ENCODE measurements around the gene CNTNAP4. TPM values are rescaled to one million over a fixed set of nuclear protein-coding genes. Genes with fewer than 3 reads are reported as not detected.

The CNTNAP4 gene
- total RNA-seq, 2 donors from 2014 or later = not detected

- ATAC-seq (no peak), DNase-seq (no peak)
- intact Hi-C loops (cut with DNase I, micrococcal nuclease) = no loop called here
Measured at GRCh38 chr16:76461836-76462235, 184.6 kb downstream of the CNTNAP4 start.

GRCh38 chr16:76464955-76465620, 187.9 kb downstream of the CNTNAP4 start:
- DNase-seq = no peak
- intact Hi-C loops (cut with DNase I, micrococcal nuclease) = no loop called here
- ATAC-seq = no peak

GRCh38 chr16:76466871-76467270, 189.7 kb downstream of the CNTNAP4 start:
- intact Hi-C loops (cut with DNase I, micrococcal nuclease) = no loop called here
- no peak for ATAC-seq

GRCh38 chr16:76474048-76474447, 196.8 kb downstream of the CNTNAP4 start:
- intact Hi-C loops (cut with DNase I, micrococcal nuclease) = no loop called here
- no peak for DNase-seq
- no peak for ATAC-seq

More at GRCh38 chr16:76466871-76467270, 189.7 kb downstream of the CNTNAP4 start:
- no peak for DNase-seq

- intact Hi-C loops (cut with DNase I, micrococcal nuclease) = no loop called here
- DNase-seq (no peak), ATAC-seq (no peak)
Measured at GRCh38 chr16:76478105-76478504, 200.9 kb downstream of the CNTNAP4 start.

GRCh38 chr16:76483307-76483909, 206.2 kb downstream of the CNTNAP4 start:
- no peak for DNase-seq
- intact Hi-C loops (cut with DNase I, micrococcal nuclease) = no loop called here
- no peak for ATAC-seq

GRCh38 chr16:76484020-76484419, 206.8 kb downstream of the CNTNAP4 start:
- no peak for ATAC-seq
- DNase-seq = no peak
- intact Hi-C loops (cut with DNase I, micrococcal nuclease) = no loop called here

- intact Hi-C loops (cut with DNase I, micrococcal nuclease) = no loop called here
- ATAC-seq (no peak), DNase-seq (no peak)
Measured at GRCh38 chr16:76486740-76487139, 209.5 kb downstream of the CNTNAP4 start.

- intact Hi-C loops (cut with DNase I, micrococcal nuclease) = no loop called here
- DNase-seq = no peak
- ATAC-seq = no peak
Measured at GRCh38 chr16:76487411-76488064, 210.3 kb downstream of the CNTNAP4 start.

GRCh38 chr16:76488065-76488417, 210.8 kb downstream of the CNTNAP4 start:
- ATAC-seq = no peak
- intact Hi-C loops (cut with DNase I, micrococcal nuclease) = no loop called here
- no peak for DNase-seq

GRCh38 chr16:76490036-76490639, 212.9 kb downstream of the CNTNAP4 start:
- intact Hi-C loops (cut with DNase I, micrococcal nuclease) = no loop called here

GRCh38 chr16:76500006-76500405, 222.8 kb downstream of the CNTNAP4 start:
- intact Hi-C loops (cut with DNase I, micrococcal nuclease) = no loop called here
- no peak for ATAC-seq
- DNase-seq = no peak

More at GRCh38 chr16:76490036-76490639, 212.9 kb downstream of the CNTNAP4 start:
- no peak for ATAC-seq
- no peak for DNase-seq

GRCh38 chr16:76502063-76502462, 224.9 kb downstream of the CNTNAP4 start:
- DNase-seq = no peak
- no peak for ATAC-seq
- intact Hi-C loops (cut with DNase I, micrococcal nuclease) = no loop called here

- intact Hi-C loops (cut with DNase I, micrococcal nuclease) = no loop called here
- DNase-seq (no peak), ATAC-seq (no peak)
Measured at GRCh38 chr16:76502555-76502954, 225.4 kb downstream of the CNTNAP4 start.

GRCh38 chr16:76503091-76503490, 225.9 kb downstream of the CNTNAP4 start:
- ATAC-seq = no peak
- intact Hi-C loops (cut with DNase I, micrococcal nuclease) = no loop called here
- no peak for DNase-seq

GRCh38 chr16:76511203-76511602, 234.0 kb downstream of the CNTNAP4 start:
- DNase-seq = no peak
- intact Hi-C loops (cut with DNase I, micrococcal nuclease) = no loop called here
- ATAC-seq = no peak

GRCh38 chr16:76518781-76519180, 241.6 kb downstream of the CNTNAP4 start:
- DNase-seq (no peak), ATAC-seq (no peak)
- intact Hi-C loops (cut with DNase I, micrococcal nuclease) = no loop called here

GRCh38 chr16:76524356-76524755, 247.2 kb downstream of the CNTNAP4 start:
- intact Hi-C loops (cut with DNase I, micrococcal nuclease) = no loop called here
- DNase-seq = no peak
- ATAC-seq = no peak

GRCh38 chr16:76524769-76525168, 247.6 kb downstream of the CNTNAP4 start:
- intact Hi-C loops (cut with DNase I, micrococcal nuclease) = no loop called here
- DNase-seq = no peak
- no peak for ATAC-seq

GRCh38 chr16:76527244-76527643, 250.0 kb downstream of the CNTNAP4 start:
- ATAC-seq (no peak), DNase-seq (no peak)
- intact Hi-C loops (cut with DNase I, micrococcal nuclease) = no loop called here
